Measurements from ENCODE around the gene SHROOM3. TPM values are rescaled to one million over a fixed set of nuclear protein-coding genes. Genes with fewer than 3 reads are reported as not detected.

Gene SHROOM3
- total and polyA plus RNA-seq, 2 donors (not counting 3 experiments of a cell fraction or from before 2014, with no cell fraction given), result 2.7 to 6.7 TPM

DNA sequence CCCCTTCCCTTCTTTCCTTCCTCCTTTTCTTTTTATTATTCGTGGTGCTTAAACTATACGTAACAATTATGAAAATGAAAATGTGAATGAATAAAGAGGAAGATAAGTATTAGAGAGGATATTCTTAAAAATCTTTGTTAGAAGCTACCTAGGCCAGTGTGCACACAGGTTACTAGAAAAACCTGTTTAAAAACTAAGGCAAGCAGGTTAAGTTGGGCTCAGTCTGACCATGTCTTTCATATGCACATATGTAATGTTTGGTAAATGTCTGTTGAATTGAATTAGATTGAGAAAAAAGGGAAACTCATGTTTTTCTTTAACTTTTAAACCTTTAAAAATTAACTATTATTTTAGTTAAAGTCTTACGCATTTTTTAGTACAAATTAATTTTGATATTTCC, 7.8 kb downstream of the SHROOM3 start:
- intact Hi-C loops (cut with micrococcal nuclease), result no loop called here
- no peak overlapping the region for H2AFZ ChIP-seq (ENCODE audit: low read depth, low read length)

More for the DNA sequence above, 7.8 kb downstream of the SHROOM3 start:
- no TSS peak for BruUV-seq (replicated peaks)
- no peak overlapping the region for H3K4me2 ChIP-seq (ENCODE audit: insufficient read depth, low read length)
- POLR2A ChIA-PET, result no interaction called here
- no peak overlapping the region for H3K4me3 ChIP-seq (replicated peaks in 1 of 3; ENCODE audit: insufficient read depth in 1 of 3, low read depth in 1 of 3, low read length in 3 of 3)
- peaks cover 5% of the 10 kb centered on the region for H3K4me1 ChIP-seq (ENCODE audit: control insufficient read depth, extremely low read depth, insufficient read depth, low read length)
- H3K79me2 ChIP-seq (ENCODE audit: control insufficient read depth, insufficient read depth, low read length), result no peaks in the 10 kb centered on the region
- no peak overlapping the region for H3K27ac ChIP-seq (ENCODE audit: insufficient read depth, low read depth, low read length)
- TF ChIP-seq MAX (IDR thresholded peaks at IDR 0.05; ENCODE audit: insufficient read depth, insufficient read length) (no peak), POLR2AphosphoS5 (IDR thresholded peaks at IDR 0.05; ENCODE audit: insufficient read depth, low read depth, low read length) (no peak), MYC (IDR thresholded peaks at IDR 0.05; ENCODE audit: low read depth, low read length) (no peak), GATA2 (IDR thresholded peaks at IDR 0.05; ENCODE audit: insufficient read depth, insufficient read length, low read depth, low read length) (no peak), POLR2A (IDR thresholded peaks at IDR 0.05; ENCODE audit: low read depth, low read length) (no peak), JUN (IDR thresholded peaks at IDR 0.05; ENCODE audit: borderline replicate concordance, insufficient read depth, insufficient read length, low read depth) (no peak), EZH2 (IDR thresholded peaks at IDR 0.05; ENCODE audit: borderline replicate concordance, low read depth, low read length, severe bottlenecking) (no peak), FOS (IDR thresholded peaks at IDR 0.05; ENCODE audit: borderline replicate concordance, insufficient read depth, low read length) (no peak)
- TF ChIP-seq, protein P1, sequence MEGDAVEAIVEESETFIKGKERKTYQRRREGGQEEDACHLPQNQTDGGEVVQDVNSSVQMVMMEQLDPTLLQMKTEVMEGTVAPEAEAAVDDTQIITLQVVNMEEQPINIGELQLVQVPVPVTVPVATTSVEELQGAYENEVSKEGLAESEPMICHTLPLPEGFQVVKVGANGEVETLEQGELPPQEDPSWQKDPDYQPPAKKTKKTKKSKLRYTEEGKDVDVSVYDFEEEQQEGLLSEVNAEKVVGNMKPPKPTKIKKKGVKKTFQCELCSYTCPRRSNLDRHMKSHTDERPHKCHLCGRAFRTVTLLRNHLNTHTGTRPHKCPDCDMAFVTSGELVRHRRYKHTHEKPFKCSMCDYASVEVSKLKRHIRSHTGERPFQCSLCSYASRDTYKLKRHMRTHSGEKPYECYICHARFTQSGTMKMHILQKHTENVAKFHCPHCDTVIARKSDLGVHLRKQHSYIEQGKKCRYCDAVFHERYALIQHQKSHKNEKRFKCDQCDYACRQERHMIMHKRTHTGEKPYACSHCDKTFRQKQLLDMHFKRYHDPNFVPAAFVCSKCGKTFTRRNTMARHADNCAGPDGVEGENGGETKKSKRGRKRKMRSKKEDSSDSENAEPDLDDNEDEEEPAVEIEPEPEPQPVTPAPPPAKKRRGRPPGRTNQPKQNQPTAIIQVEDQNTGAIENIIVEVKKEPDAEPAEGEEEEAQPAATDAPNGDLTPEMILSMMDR (IDR thresholded peaks at IDR 0.05; ENCODE audit: extremely low read depth in 1 of 2, insufficient read depth in 1 of 2, low read depth in 1 of 2, low read length in 2 of 2), result no peak
- H4K20me1 ChIP-seq (replicated peaks; ENCODE audit: control insufficient read depth, extremely low read depth, insufficient read depth, low read length), result no peaks in the 10 kb centered on the region
- no peaks in the 10 kb centered on the region for H3K9me3 ChIP-seq (replicated peaks; ENCODE audit: control insufficient read depth, insufficient read depth, low read length)
- H3K9me1 ChIP-seq (replicated peaks; ENCODE audit: control insufficient read depth, extremely low read depth, insufficient read depth, low read length), result no peaks in the 10 kb centered on the region
- no peak overlapping the region for H3K9ac ChIP-seq (replicated peaks; ENCODE audit: extremely low read depth, insufficient read depth, low read length)
- CTCF ChIA-PET, result interaction anchor here (1.5 to 1.6 kb wide), 2 partner anchors 12 to 62 kb away, joined by 9 to 10 read pairs; no protein-coding TSS in a partner anchor
- FAIRE-seq, result no peak
- H3K36me3 ChIP-seq (ENCODE audit: control insufficient read depth in 2 of 2, extremely low read depth in 1 of 2, insufficient read depth in 2 of 2, low read length in 2 of 2), result no peaks in the 10 kb centered on the region
- no peak for DNase-seq (ENCODE audit: low read depth, low spot score)
- peaks cover 35 to 43% of the 10 kb centered on the region in 2 experiments for H3K27me3 ChIP-seq (ENCODE audit: control insufficient read depth in 2 of 2, insufficient read depth in 2 of 2, low read length in 2 of 2)
- dilution Hi-C loops (cut with MboI; ENCODE audit: extremely low pct_ligation_motif_present, low sequenced_read_pairs), result no loop called here

All from endothelial cell of umbilical vein (primary cell).